Heart left ventricle (tissue), 13 donors: ENCODE measurements around the gene RIOK3.

Source experiments
- POLR2A ChIP-seq, 2 donors: fragments of 450-650 bp; IDR thresholded peaks; one replicate each; pipeline ENCODE4 v1.6.1; 2017; ENCODE audit warnings: antibody characterized with exemption in 2 of 2, mild to moderate bottlenecking in 2 of 2, moderate library complexity in 2 of 2
- TF ChIP-seq, protein P1 (sequence below), 12 donors: fragments of 200-600 bp; sonication (generic) in 4 of 12; IDR thresholded peaks; one replicate each; pipeline versions ENCODE4 v1.5.0 to v1.8.0; 2018 to 2022; ENCODE audit warnings: antibody characterized with exemption in 12 of 12, mild to moderate bottlenecking in 5 of 12
- donor health status: ischemic (EF 13 %, LVEDD 7.1; RV severe dilation, severe dysfunction).
- donor health status: DM: no; HTN: yes; CAD: no.
- donor health status: DM: no; HTN: no; CAD: no.
- donor health status: ischemic (EF 25% LVEDD 6.9; RV normal size, moderate dysfunction).
- donor health status: ischemic (EF 25% LVEDD 5.7; RV mildly dilated, moderate dysfunction).
- donor health status: ischemic (EF 35%, LVEDD 5.7; RV mildly dilated, moderate dysfunction).
- donor health status: nonischemic (EF 11% LVEDD 7.7; RV severe dilation, severe dysfunction).
- donor health status: DM: yes; HTN: yes; CAD: no.
- donor health status: PGD.
- donor health status: ischemic (EF 29% LVEDD 5.4; RV normal size, mild dysfunction).
- donor health status: nonischemic (EF 23%, LVEDD 6.1; RV moderate dilation, normal function).

DNA sequence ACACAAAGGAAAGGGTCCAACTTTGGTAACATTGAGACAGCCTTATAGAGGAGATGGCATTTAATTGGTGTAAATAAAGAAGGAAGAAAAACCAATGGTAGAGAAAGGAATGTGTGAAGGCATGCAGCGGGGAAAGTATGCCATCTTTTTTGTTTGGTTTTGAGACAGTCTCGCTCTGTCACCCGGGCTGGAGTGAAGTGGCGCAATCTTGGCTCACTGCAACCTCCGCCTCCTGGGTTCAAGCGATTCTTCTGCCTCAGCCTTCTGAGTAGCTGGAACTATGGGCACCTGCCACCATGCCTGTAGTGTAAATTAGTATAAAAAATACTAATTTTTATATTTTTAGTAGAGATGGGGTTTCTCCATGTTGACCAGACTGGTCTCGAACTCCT is 6.4 kb downstream of the RIOK3 start:
- TF ChIP-seq POLR2A (IDR thresholded peaks at IDR 0.05) = no peak
- TF ChIP-seq, protein P1, sequence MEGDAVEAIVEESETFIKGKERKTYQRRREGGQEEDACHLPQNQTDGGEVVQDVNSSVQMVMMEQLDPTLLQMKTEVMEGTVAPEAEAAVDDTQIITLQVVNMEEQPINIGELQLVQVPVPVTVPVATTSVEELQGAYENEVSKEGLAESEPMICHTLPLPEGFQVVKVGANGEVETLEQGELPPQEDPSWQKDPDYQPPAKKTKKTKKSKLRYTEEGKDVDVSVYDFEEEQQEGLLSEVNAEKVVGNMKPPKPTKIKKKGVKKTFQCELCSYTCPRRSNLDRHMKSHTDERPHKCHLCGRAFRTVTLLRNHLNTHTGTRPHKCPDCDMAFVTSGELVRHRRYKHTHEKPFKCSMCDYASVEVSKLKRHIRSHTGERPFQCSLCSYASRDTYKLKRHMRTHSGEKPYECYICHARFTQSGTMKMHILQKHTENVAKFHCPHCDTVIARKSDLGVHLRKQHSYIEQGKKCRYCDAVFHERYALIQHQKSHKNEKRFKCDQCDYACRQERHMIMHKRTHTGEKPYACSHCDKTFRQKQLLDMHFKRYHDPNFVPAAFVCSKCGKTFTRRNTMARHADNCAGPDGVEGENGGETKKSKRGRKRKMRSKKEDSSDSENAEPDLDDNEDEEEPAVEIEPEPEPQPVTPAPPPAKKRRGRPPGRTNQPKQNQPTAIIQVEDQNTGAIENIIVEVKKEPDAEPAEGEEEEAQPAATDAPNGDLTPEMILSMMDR (IDR thresholded peaks at IDR 0.05) = no peak
